Measurements from ENCODE around the gene MAN1B1. TPM values are rescaled to one million over a fixed set of nuclear protein-coding genes. Genes with fewer than 3 reads are reported as not detected.

Gene MAN1B1
- total RNA-seq, 1 donor from 2014 or later, result 109 TPM

DNA sequence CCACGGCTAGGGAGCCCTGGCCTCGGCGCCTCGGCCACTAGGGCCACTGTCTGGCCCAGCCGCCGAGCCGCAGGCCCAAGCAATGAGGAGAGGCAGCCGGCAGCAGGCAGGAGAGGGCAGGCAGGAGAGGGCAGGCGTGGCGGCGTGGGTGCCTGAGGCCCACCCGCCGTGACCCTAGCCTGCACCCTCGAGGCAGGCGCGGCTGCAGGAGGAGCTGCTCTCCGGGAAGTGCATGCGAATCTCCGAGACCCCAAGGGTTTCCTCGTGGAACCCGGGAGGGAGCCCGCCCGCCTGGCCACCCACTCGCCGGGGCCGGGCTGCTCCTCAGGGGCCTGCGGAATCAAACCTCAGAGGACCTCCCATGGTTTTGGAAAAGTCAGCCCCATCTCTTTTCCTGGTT lies 61.5 kb downstream of the MAN1B1 start:
- TF ChIP-seq, protein P1, sequence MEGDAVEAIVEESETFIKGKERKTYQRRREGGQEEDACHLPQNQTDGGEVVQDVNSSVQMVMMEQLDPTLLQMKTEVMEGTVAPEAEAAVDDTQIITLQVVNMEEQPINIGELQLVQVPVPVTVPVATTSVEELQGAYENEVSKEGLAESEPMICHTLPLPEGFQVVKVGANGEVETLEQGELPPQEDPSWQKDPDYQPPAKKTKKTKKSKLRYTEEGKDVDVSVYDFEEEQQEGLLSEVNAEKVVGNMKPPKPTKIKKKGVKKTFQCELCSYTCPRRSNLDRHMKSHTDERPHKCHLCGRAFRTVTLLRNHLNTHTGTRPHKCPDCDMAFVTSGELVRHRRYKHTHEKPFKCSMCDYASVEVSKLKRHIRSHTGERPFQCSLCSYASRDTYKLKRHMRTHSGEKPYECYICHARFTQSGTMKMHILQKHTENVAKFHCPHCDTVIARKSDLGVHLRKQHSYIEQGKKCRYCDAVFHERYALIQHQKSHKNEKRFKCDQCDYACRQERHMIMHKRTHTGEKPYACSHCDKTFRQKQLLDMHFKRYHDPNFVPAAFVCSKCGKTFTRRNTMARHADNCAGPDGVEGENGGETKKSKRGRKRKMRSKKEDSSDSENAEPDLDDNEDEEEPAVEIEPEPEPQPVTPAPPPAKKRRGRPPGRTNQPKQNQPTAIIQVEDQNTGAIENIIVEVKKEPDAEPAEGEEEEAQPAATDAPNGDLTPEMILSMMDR (IDR thresholded peaks at IDR 0.05), result no peak
- H3K27me3 Mint-ChIP-seq (ENCODE audit: unreplicated experiment), result no peaks in the 10 kb centered on the region
- no peaks in the 10 kb centered on the region for H3K4me1 Mint-ChIP-seq (ENCODE audit: unreplicated experiment)
- H3K36me3 Mint-ChIP-seq (ENCODE audit: unreplicated experiment), result no peaks in the 10 kb centered on the region
- H3K4me3 Mint-ChIP-seq (ENCODE audit: unreplicated experiment), result no peak overlapping the region
- H3K27ac Mint-ChIP-seq (ENCODE audit: unreplicated experiment), result no peak overlapping the region
- no peak for DNase-seq (ENCODE audit: extremely low spot score, unreplicated experiment)
- H3K9me3 Mint-ChIP-seq (ENCODE audit: unreplicated experiment), result no peaks in the 10 kb centered on the region

DNA sequence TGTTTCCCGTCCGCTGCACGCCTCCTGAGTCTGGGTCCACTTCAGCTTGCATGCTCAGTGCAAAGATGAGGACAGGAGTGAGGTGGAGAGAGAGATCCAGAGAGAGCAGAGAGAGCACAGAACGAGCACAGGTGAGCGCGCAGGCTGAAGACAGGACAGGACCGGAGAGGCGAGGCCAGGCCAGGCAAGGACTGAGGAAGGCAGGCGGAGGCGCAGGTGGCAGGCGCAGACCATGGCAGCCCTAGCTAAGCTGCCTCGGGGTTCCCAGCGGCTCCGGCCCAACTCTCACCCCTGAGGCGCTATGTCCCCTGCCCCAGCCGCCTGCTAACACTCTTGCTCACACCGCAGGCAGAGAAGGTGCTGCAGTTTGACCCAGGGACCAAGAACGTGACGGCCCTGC lies 61.9 kb downstream of the MAN1B1 start:
- no peaks in the 10 kb centered on the region for H3K9me3 Mint-ChIP-seq (ENCODE audit: unreplicated experiment)
- H3K4me1 Mint-ChIP-seq (ENCODE audit: unreplicated experiment), result no peaks in the 10 kb centered on the region
- no peak for DNase-seq (ENCODE audit: extremely low spot score, unreplicated experiment)
- H3K27me3 Mint-ChIP-seq (ENCODE audit: unreplicated experiment), result no peaks in the 10 kb centered on the region
- H3K36me3 Mint-ChIP-seq (ENCODE audit: unreplicated experiment), result no peaks in the 10 kb centered on the region
- TF ChIP-seq, protein P1 (IDR thresholded peaks at IDR 0.05), result no peak
- no peak overlapping the region for H3K4me3 Mint-ChIP-seq (ENCODE audit: unreplicated experiment)
- H3K27ac Mint-ChIP-seq (ENCODE audit: unreplicated experiment), result no peak overlapping the region

DNA sequence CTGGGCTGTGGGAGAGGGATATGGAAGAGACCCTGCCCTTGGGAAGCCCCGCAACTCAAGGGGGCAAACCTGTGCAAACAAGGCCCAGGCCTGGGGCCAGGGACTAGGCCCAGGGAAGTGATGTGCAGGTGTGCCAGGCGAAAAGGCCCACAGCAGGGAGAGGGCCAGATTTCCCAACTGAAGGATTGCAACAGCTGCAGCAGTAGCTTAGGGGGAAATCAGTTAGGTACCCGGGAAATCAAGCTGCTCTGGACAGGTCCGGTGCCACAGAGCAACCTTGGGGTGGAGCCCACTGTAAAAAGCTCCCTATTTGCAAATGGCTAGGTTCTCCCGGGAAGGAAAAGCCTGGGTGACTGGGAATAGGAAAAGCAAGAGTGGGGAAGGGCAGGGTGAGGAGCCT lies 62.6 kb downstream of the MAN1B1 start:
- Mint-ChIP-seq H3K27ac (ENCODE audit: unreplicated experiment) (no peak overlapping the region), H3K36me3 (ENCODE audit: unreplicated experiment) (no peaks in the 10 kb centered on the region), H3K27me3 (ENCODE audit: unreplicated experiment) (no peaks in the 10 kb centered on the region), H3K4me3 (ENCODE audit: unreplicated experiment) (no peak overlapping the region), H3K4me1 (ENCODE audit: unreplicated experiment) (no peaks in the 10 kb centered on the region), H3K9me3 (ENCODE audit: unreplicated experiment) (no peaks in the 10 kb centered on the region)
- TF ChIP-seq, protein P1 (IDR thresholded peaks at IDR 0.05), result no peak
- DNase-seq (ENCODE audit: extremely low spot score, unreplicated experiment), result no peak

DNA sequence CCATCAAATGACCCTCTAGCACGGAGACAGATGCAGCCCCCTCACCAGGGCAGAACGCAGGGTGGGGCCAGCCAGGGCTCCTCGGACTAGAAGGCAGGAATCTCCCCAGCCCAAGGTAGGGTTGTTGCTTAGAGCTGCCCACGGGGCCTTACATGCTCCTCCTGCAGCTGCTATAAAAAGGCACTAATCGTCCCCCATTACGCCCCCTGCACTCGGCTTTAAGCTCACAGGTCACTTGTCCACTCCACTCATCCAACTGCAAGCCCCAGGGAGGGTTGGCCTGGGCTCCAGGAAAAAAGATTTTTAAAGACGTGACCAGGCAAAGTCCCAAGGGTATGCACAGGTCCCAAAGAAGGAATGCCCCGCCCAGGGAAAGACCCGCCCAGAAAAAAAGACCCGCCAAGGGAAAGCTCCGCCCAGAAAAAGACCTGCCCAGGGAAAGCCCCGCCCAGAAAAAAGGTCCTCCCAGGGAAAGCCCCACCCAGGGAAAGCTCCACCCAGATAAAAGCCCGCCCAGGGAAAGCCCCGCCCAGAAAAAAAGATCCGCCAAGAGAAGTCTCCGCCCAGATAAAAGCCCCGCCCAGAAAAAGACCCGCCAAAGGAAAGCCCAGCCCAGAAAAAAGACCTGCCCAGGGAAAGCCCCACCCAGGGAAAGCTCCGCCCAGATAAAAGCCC lies 63.3 kb downstream of the MAN1B1 start:
- no peak for DNase-seq (ENCODE audit: extremely low spot score, unreplicated experiment)
- Mint-ChIP-seq H3K9me3 (ENCODE audit: unreplicated experiment) (no peaks in the 10 kb centered on the region), H3K36me3 (ENCODE audit: unreplicated experiment) (no peaks in the 10 kb centered on the region), H3K4me3 (ENCODE audit: unreplicated experiment) (no peak overlapping the region), H3K4me1 (ENCODE audit: unreplicated experiment) (no peaks in the 10 kb centered on the region), H3K27ac (ENCODE audit: unreplicated experiment) (no peak overlapping the region), H3K27me3 (ENCODE audit: unreplicated experiment) (no peaks in the 10 kb centered on the region)
- TF ChIP-seq, protein P1 (IDR thresholded peaks at IDR 0.05), result no peak

DNA sequence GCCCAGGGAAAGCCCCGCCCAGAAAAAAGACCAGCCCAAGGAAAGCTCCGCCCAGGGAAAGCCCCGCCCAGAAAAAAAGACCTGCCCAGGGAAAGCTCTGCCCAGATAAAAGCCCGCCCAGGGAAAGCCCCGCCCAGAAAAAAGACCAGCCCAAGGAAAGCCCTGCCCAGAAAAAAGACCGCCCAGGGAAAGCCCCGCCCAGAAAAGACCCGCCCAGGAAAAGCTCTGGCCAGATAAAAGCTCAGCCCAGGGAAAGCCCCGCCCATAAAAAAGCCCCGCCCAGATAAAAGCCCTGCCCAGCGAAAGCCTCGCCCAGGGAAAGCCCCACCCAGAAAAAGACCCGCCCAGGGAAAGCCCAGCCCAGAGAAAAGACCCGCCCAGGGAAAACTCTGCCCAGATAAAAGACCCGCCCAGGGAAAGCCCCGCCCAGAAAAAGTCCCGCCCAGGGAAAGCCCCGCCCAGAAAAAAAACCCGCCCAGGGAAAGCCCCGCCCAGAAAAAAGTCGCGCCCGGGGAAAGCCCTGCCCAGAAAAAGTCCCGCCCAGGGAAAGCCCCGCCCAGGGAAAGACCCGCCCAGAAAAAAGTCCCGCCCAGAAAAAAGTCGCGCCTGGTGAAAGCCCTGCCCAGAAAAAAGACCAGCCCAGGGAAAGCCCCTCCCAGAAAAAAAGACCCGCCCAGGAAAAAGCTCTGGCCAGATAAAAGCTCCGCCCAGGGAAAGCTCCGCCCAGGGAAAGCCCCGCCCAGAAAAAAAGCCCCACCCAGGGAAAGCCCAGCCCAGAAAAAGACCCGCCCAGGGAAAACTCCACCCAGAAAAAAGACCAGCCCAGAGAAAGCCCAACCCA lies 64.1 kb downstream of the MAN1B1 start:
- Mint-ChIP-seq H3K36me3 (ENCODE audit: unreplicated experiment) (no peaks in the 10 kb centered on the region), H3K27ac (ENCODE audit: unreplicated experiment) (no peak overlapping the region), H3K4me1 (ENCODE audit: unreplicated experiment) (no peaks in the 10 kb centered on the region), H3K4me3 (ENCODE audit: unreplicated experiment) (no peak overlapping the region), H3K9me3 (ENCODE audit: unreplicated experiment) (no peaks in the 10 kb centered on the region), H3K27me3 (ENCODE audit: unreplicated experiment) (no peaks in the 10 kb centered on the region)
- TF ChIP-seq, protein P1 (IDR thresholded peaks at IDR 0.05), result no peak
- no peak for DNase-seq (ENCODE audit: extremely low spot score, unreplicated experiment)
